Spleen (tissue), 13 donors: Measurements from ENCODE around the gene PILRA. TPM values are rescaled to one million over a fixed set of nuclear protein-coding genes. Genes with fewer than 3 reads are reported as not detected.
"Not testable (repeated sequence)": the region's sequence is repeated elsewhere in the genome, so short reads cannot be mapped to it uniquely, and the experiment has no call there.

Experiments used
- DNase-seq: peaks from one replicate; pipeline ENCODE4 v3.0.0-alpha.2; 2020
- H3K27ac ChIP-seq, 8 donors: fragments of 200-600 bp; sonication (generic) in 7 of 8; 1 replicate in 4 of 8; 2 replicates in 4 of 8; pipeline versions ENCODE4 v1.5.0 to v1.8.0; 2016 to 2021; ENCODE audit warnings: inconsistent platforms in 4 of 8, mild to moderate bottlenecking in 4 of 8, moderate library complexity in 1 of 8
- H3K27me3 ChIP-seq, 7 donors: fragments of 200-600 bp; sonication (generic) in 6 of 7; replicated peaks in 1 of 7; 1 replicate in 4 of 7; 2 replicates in 3 of 7; pipeline versions ENCODE4 v1.5.0 to v1.8.0; 2016 to 2021; ENCODE audit warnings: inconsistent platforms in 3 of 7, mild to moderate bottlenecking in 1 of 7
- H3K36me3 ChIP-seq, 6 donors: fragments of 200-600 bp; sonication (generic) in 5 of 6; 1 replicate in 4 of 6; 2 replicates in 2 of 6; pipeline versions ENCODE4 v1.5.0 to v1.8.0; 2016 to 2021; ENCODE audit warnings: inconsistent platforms in 2 of 6
- H3K4me1 ChIP-seq, 6 donors: fragments of 200-600 bp; sonication (generic) in 5 of 6; 1 replicate in 3 of 6; 2 replicates in 3 of 6; pipeline versions ENCODE4 v1.5.0 to v1.8.0; 2016 to 2021; ENCODE audit warnings: inconsistent platforms in 3 of 6
- H3K4me3 ChIP-seq, 8 donors: fragments of 200-600 bp; sonication (generic) in 7 of 8; 1 replicate in 4 of 8; 2 replicates in 4 of 8; pipeline versions ENCODE4 v1.5.0 to v1.8.0; 2016 to 2021; ENCODE audit warnings: inconsistent platforms in 4 of 8, mild to moderate bottlenecking in 4 of 8, moderate library complexity in 2 of 8
- H3K9me3 ChIP-seq, 8 donors: fragments of 200-600 bp; sonication (generic) in 7 of 8; 1 replicate in 4 of 8; 2 replicates in 4 of 8; pipeline versions ENCODE4 v1.5.0 to v1.8.0; 2016 to 2021; ENCODE audit warnings: inconsistent platforms in 4 of 8
- CTCF ChIP-seq, 11 experiments: fragments of 200-600 bp in 7 of 11; fragments of 450-650 bp in 4 of 11; sonication (generic) in 4 of 11; IDR thresholded peaks in 8 of 11; conservative IDR thresholded peaks in 3 of 11; 1 replicate in 7 of 11; 2 replicates in 4 of 11; pipeline versions ENCODE4 v1.4.0 to v1.8.0; 2016 to 2021; ENCODE audit warnings: antibody characterized with exemption in 11 of 11, inconsistent platforms in 4 of 11, mild to moderate bottlenecking in 1 of 11
- POLR2A ChIP-seq, 3 donors: fragments of 450-650 bp; IDR thresholded peaks; one replicate each; pipeline ENCODE4 v1.5.1; 2017; ENCODE audit warnings: antibody characterized with exemption in 3 of 3, mild to moderate bottlenecking in 1 of 3
- POLR2AphosphoS5 ChIP-seq, 3 donors: sonication (generic); formaldehyde crosslinking; IDR thresholded peaks; one replicate each; pipeline ENCODE4 v1.5.1; 2017; ENCODE audit warnings: antibody characterized with exemption in 3 of 3
- WGBS, 5 donors: extraction: QIAGEN DNeasy Blood & Tissue Kit in 3 of 5; methylation state at CpG; one replicate each; pipeline versions ENCODE4 v1.1.5 to v1.1.7; 2013 to 2018; 5-methylcytosine and 5-hydroxymethylcytosine counted together
- intact Hi-C: fragments of 100-400 bp; cut with DNase I; formaldehyde crosslinking; loops from one replicate; pipeline ENCODE4 v1.15.0; 2023; ENCODE audit warnings: low total_unique reads
- long read RNA-seq, 2 donors: transcript quantifications; one replicate each; lab custom pipeline, GENCODE V29; 2026
- polyA plus RNA-seq, 3 donors: library from polyadenylated mRNA; stranded (reverse); fragments of 200-250 nt; gene quantifications; one replicate each; pipeline ENCODE4 v1.2.1, GENCODE V29; 2013
- total RNA-seq, 7 donors: library from RNA; depleted of rRNA in 3 of 7; stranded (reverse); fragments of >200 nt in 3 of 7; fragmentation: NEBNext Ultra II Directional in 4 of 7; extraction: Animal tissue kit (Norgen Biotek cat#: 25700) in 4 of 7; gene quantifications; one replicate each; pipeline versions ENCODE4 v1.1.0 to v1.2.1, GENCODE V29; 2016 to 2021
- donor health status: healthy with polysubstance abuse.
- donor health status: DM: no; HTN: no; CAD: no; lungs with moderate emphysema.
- donor health status: DM: no; HTN: no; CAD: no.
- donor health status: Bipolar disorder and iron deficiency.
- donor health status: healthy.
- donor health status: DM: no; HTN: no; CAD: no.
- donor health status: DM: yes; HTN: yes; CAD: no.

The PILRA gene
- total RNA-seq (10 to 100 TPM; 19.8 to 61.1 (median 30.9) TPM), polyA plus RNA-seq (10 to 100 TPM in 2 of 3 donors, 1 to 10 TPM in 1; 5.8 to 18.8 (median 11.7) TPM)
- long read RNA-seq, donor 1, partial matches to known transcripts, result 0 of 1 reads
- long read RNA-seq, donor 1, other reads (novel, unspliced or antisense), result 0 of 1 reads
- long read RNA-seq, donor 2, partial matches to known transcripts, result 0 of 4 reads
- long read RNA-seq, donor 2, other reads (novel, unspliced or antisense), result 0 of 4 reads

GRCh38 chr7:100373261-100373831 is at the start of gene PILRA:
TSS of gene PILRA (plus strand) at chr7:100373487. CDS start at chr7:100373657, 170 bp downstream.
- H3K9me3 ChIP-seq, result no peaks in the 10 kb centered on the region
- H3K4me3 ChIP-seq, result peak within 1 kb of the TSS in 6 of 8 donors; percentile 7 to 63 (median 32)
- H3K36me3 ChIP-seq, result peaks cover 0 to 14% (median 0%) of the 10 kb centered on the region in 6 donors
- H3K27ac ChIP-seq, result peak within 1 kb of the TSS; percentile 57 to 97 (median 80)
- TF ChIP-seq POLR2AphosphoS5 (IDR thresholded peaks at IDR 0.05), result peak; percentile 57 to 75 (median 60)
- no peak for TF ChIP-seq POLR2A (IDR thresholded peaks at IDR 0.05)
- no peak for TF ChIP-seq CTCF (IDR thresholded peaks at IDR 0.05 in 8 of 11, conservative IDR thresholded peaks at IDR 0.05 in 3 of 11)
- DNase-seq, result peak; percentile 87
- intact Hi-C loops, result no loop called here
- H3K27me3 ChIP-seq, result no peaks in the 10 kb centered on the region
- 34 to 66% (median 53%) methylated on average over 10 to 12 of the region's 12 CpGs for WGBS, 5 donors
- H3K4me1 ChIP-seq, result peaks cover 5 to 99% (median 57%) of the 10 kb centered on the region in 6 donors

- H3K27ac ChIP-seq, H3K4me3 ChIP-seq, H3K4me1 ChIP-seq, DNase-seq, H3K9me3 ChIP-seq, intact Hi-C loops, H3K27me3 ChIP-seq: not testable (repeated sequence)
- H3K36me3 ChIP-seq, result peaks cover 0 to 77% (median 23%) of the 10 kb centered on the region in 6 donors
- 78 to 93% (median 88%) methylated on average over 8 to 13 of the region's 13 CpGs for WGBS, 5 donors
Measured at GRCh38 chr7:100324194-100324593, 49.1 kb upstream of the PILRA start.

GRCh38 chr7:100325671-100326070 is 47.6 kb upstream of the PILRA start:
- H3K27ac ChIP-seq, H3K4me1 ChIP-seq, H3K9me3 ChIP-seq, intact Hi-C loops, H3K27me3 ChIP-seq, H3K4me3 ChIP-seq, DNase-seq: not testable (repeated sequence)
- WGBS, 5 donors, result 69 to 80% (median 73%) methylated on average over 9 of the region's 9 CpGs
- peaks cover 0 to 74% (median 25%) of the 10 kb centered on the region in 6 donors for H3K36me3 ChIP-seq

- intact Hi-C loops, H3K4me3 ChIP-seq, H3K9me3 ChIP-seq, H3K27me3 ChIP-seq, H3K27ac ChIP-seq, DNase-seq, H3K4me1 ChIP-seq: not testable (repeated sequence)
- H3K36me3 ChIP-seq, result peaks cover 0 to 79% (median 25%) of the 10 kb centered on the region in 6 donors
- 92 to 100% (median 94%) methylated on average over 5 to 10 of the region's 11 CpGs for WGBS, 5 donors
Measured at GRCh38 chr7:100326914-100327313, 46.4 kb upstream of the PILRA start.

- 0 to 1% (median 0%) methylated on average over 25 to 83 of the region's 85 CpGs for WGBS, 5 donors
Measured at GRCh38 chr7:100335566-100336466, 37.5 kb upstream of the PILRA start.

GRCh38 chr7:100338083-100338696 is 35.1 kb upstream of the PILRA start:
- H3K4me3 ChIP-seq, H3K27me3 ChIP-seq, intact Hi-C loops, H3K27ac ChIP-seq, H3K9me3 ChIP-seq: not testable (repeated sequence)
- peak; percentile 21 for DNase-seq
- Histone ChIP-seq H3K36me3 (peaks cover 0 to 56% (median 17%) of the 10 kb centered on the region in 6 donors), H3K4me1 (peaks cover 9 to 62% (median 26%) of the 10 kb centered on the region in 6 donors)
- 89 to 95% (median 90%) methylated on average over 15 of the region's 15 CpGs for WGBS, 5 donors

More at GRCh38 chr7:100335566-100336466, 37.5 kb upstream of the PILRA start:
- DNase-seq, result peak; percentile 96
- TF ChIP-seq CTCF (IDR thresholded peaks at IDR 0.05 in 8 of 11, conservative IDR thresholded peaks at IDR 0.05 in 3 of 11) (peak in 6 of 11 experiments; percentile 6 to 36 (median 10)), POLR2A (IDR thresholded peaks at IDR 0.05) (peak; percentile 87 to 97 (median 94)), POLR2AphosphoS5 (IDR thresholded peaks at IDR 0.05) (peak; percentile 99 to 100 (median 99))
- H3K27me3 ChIP-seq, intact Hi-C loops, H3K9me3 ChIP-seq: not testable (repeated sequence)
- H3K36me3 ChIP-seq, result peaks cover 0 to 42% (median 12%) of the 10 kb centered on the region in 6 donors
- peak overlapping the region; percentile 94 to 99 (median 97) for H3K27ac ChIP-seq
- H3K4me3 ChIP-seq, result peak overlapping the region; percentile 60 to 91 (median 80)
- peaks cover 9 to 48% (median 25%) of the 10 kb centered on the region in 6 donors for H3K4me1 ChIP-seq

GRCh38 chr7:100341286-100341685 is 32.0 kb upstream of the PILRA start:
- not testable (repeated sequence) for H3K9me3 ChIP-seq, H3K27ac ChIP-seq, H3K27me3 ChIP-seq, H3K4me3 ChIP-seq
- intact Hi-C loops, result loop anchor here (10.0 kb wide), 1 partner anchor 206 kb away; no protein-coding TSS in a partner anchor
- peaks cover 11 to 70% (median 32%) of the 10 kb centered on the region in 6 donors for H3K4me1 ChIP-seq
- DNase-seq, result peak; percentile 33
- H3K36me3 ChIP-seq, result peaks cover under 1 to 72% (median 20%) of the 10 kb centered on the region in 6 donors
- WGBS, 5 donors, result 74 to 86% (median 82%) methylated on average over 6 of the region's 6 CpGs
